ENCODE results near the gene PNPO.

The PNPO gene

DNA sequence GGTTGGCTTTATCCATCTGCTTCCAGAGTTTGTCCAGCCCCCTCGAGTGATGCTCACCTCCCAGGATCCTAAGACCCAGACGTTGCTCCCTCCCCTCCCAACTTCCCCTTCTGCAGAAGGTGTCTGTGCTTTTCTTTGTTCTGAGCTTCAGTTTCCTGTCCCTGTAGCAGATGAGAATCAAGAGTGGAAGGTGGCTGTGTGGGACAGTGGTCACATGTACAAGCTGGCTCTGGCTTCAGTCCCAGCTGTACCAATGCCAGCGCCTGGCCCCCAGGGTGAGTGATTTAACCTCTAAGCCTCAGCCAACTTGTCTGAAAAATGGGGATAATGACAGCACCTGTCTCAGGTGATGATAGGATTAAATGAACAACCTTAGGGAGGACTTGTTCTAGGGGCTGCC, 8.6 kb downstream of the PNPO start:
- no peak for DNase-seq (ENCODE audit: low spot score)

DNA sequence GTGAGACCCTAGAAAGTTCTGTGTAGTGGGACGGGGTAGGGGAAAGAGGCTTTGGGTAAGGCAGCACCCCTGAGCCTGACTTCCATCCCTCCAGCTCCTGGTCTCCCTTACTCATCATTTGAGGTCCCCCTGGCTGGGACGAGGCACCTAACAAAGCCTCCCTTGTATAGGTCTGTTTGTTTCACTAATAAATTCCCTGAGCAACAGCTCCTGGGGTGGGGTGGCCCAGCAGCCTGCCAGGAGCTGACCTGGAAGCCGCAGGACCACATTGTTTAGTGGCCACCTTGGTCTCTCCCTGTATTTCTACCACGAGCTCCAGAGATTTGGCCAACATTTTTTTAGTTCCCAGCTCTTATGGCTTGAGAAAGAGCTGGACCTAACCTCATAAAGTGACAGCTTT, 9.1 kb downstream of the PNPO start:
- no peak for DNase-seq (ENCODE audit: low spot score)

DNA sequence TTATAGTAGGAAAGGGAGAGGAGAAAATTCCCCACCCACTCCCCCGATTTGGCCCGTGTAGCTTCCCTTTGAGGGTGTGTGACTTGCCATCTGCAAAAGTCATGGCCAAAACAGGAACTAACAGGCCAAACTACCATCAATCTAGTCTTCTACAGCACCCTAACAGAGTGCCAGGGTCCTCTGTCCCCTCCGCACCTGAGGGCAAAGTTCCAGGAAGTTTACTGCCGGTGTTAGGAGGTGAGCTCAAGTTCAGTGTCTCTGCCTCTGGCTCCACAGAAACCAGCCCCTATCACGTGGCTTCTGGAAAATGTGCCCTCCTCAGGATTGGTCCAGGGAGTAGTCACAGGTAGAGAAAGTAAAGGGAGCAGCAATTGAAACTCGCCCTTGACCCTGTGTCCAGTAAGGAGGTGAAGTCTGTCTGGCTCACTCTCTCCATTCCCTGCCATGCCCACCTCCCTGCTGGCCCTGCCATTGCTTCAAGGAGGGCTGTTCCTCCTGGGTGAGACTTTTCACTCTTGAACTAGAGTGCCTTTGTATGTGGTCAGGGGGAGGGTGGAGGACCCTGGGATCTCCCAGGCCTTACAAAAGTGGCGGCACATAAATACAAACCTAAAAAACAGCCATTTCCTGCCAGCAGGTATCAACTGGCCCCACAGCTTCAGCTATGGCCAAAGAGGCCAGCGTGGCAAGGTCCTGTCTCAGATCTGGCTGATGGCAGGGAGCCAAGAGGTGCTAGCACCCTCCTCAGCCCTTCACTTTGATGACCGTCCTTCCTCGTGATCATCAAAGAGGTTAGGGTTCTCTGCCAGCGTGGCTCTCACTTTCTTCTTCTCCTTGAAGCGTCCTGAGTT, 11.0 kb downstream of the PNPO start:
- DNase-seq (ENCODE audit: low spot score): no peak

DNA sequence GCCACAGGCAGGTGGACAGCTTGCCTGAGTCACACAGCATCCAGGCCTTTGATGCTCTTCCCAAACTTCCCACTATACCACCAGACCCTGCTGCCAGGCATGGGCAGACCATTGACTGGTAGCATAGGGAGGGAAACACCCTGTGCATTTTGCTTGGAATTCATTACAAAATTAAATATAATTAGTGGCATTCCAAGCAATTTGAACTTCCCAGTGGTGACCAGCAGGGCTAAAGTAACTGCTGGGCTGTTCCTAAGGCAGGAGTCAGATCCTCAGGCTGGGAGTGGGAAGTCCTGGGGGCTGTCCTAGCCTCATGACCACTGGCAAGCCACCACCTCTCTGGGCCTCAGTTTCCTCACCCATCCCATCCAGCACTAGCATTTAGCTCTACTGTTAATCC, 12.5 kb downstream of the PNPO start:
- no peak for DNase-seq (ENCODE audit: low spot score)

DNA sequence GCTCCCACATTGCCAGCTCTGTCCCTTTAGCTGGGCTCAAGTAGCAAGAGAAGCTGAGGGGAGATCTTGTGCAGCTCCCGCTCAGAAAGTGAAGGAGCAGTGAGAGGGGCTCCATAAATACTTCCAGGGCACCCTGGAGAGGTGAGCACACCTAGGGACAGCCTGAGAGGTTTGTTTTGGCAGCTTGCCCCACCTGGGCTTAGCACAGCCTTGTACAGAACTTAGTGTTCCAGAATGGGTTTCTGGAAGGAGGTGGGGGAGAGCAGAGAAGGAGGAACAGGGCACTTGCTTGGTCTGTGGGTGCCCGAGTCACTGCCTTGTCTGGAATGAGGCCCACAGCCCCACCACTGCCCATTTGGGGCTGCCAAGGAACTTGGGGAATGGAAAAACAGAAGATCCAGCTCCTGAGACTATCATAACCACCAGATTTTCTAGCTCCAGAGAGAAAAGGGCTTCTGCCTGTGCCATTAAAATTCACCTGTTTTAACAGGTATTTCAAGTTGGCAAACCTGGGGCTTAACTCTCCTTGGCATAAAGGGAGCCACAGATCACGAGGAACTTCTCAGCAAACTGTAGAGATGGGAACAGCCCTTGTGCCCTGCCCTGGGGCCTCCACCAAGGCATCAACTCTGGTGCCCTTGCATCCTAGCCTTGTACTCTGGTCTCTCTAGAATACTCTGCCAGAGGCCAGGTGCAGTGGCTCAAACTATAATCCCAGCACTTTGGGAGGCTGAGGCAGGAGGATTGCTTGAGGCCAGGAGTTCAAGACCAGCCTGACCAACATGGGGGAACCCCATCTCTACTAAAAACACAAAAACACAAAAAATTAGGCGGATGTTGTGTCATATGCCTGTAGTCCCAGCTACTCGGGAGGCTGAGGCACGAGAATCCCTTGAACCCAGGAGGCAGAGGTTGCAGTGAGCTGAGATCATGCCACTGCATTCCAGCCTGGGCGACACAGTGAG, 14.4 kb downstream of the PNPO start:
- DNase-seq (ENCODE audit: low spot score): no peak

DNA sequence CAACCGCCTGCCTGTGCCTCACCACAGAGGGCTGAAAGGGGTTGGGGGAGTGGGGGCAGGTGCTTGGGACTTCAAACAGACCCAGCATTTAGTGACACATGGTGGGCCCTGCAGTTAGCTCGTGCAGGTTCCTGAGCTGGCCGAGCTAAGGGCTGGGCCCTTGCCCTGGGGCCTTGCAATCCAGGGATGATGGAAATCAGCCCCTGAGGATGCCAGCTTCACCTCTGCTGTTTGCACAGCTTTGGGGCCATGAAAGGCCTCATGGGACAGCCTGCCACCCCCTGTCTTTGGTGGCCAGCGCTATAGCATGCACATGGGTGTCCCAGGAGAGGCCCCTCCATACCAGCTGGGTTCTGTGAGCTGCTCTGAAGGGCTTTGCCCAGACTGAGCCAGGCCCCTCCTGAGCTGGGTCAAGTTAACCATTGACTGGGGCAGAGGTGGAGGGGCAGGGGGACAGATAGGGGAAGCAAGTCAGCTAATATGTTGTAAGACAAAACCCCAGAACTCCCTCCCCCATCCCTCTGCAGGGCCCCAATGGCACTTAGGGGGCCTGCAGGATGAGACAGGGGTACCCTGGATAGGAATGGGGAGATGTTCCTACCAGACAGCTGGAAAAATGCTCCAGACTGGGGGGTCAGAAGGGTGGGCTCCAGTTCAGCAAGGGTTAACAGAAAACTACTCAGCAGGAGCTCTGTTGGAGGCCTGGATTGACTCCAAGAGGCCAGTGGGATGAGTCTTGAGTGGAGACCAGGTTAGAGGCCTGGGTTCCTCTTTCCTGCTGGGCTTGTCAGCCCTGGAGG, 15.6 kb downstream of the PNPO start:
- no peak for DNase-seq (ENCODE audit: low spot score)

DNA sequence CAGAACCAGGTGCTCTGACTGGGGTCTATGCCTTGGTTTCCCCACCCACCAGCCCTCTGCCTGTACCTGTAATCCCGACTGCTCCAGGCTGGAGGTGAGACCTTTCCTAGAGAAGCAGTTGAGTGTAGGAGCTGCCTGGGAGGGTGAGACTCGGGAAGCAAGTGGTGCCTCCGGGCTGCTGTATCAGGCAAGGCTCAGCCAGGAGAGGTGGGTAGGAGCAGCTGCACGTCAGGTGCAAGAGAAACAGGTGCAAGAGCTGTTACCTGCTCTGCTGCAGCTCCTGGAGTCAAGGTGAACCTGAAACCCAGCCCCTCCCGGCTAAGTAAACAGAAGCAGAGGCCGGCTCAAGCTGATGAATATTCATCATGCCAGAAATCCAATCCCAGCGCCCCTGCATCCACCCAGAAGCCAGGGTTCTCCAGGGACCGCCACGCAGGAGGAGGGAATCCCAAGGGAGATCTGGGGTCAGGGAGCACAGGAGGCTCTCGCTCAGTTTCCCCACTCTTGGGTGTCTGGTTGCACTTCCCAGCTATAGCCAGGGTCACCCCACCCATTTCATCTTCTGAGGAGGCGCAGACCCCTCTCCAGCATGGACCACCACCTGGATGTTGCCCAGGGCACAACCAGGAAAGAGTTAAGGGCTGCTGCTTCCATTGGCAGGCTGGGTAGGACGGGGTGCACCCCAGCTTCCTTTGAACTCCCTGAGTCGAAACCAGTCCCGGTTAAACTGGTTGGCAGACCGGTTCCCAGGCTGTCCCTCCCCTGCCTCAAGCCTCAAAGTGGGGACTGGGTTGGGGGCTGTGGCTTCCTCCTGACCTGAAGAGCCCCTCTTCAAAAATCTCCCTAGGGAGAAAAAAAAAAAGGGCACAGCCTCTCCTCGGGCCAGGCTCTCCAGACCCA, 16.5 kb downstream of the PNPO start, which contains the start of gene PRR15L:
Gene PRR15L (minus strand): TSS at position 293 of the 900 bp plus-strand sequence. CDS start 4,649 bp downstream, outside the sequence.
- no peak for DNase-seq (ENCODE audit: low spot score)

DNA sequence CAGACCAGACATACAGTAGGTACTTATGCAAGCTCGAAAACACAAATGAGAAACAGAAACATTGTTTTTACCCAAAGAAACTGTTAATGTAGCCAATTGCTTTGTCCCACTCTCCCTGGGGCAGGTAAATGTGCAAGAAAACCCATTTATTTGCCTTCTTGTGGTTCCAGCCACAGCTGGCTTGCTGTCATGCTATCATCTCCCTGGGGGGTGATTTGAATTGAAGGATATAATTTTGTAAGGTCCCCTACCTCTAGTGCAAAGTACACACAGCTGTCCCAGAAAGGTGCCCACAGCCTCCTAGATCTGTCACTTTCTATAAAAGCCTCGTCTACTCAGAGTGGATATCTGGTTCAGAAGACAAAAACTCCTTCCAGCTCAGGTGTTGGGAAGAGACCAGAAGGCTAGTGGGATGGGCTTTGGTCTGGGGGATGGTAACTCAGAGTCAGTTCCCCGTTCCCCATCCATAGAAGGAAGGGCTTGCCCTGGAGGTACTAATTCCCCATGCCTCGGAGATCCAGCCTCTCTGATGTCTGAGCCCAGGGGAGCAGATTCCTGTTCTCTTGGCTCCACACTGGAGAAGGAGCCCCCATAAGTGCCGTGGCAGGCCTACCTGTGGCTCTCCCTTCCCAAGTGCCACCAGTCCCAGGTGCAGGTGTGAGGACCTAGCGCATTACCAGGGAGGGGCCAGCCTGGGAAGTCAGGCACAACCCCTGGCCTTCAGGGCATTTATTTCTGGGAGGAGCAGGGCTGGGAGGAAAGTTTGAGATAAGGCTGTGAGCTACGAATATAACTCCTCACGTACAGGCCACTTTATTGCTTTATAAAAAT, 18.7 kb downstream of the PNPO start:
- DNase-seq (ENCODE audit: low spot score): no peak

DNA sequence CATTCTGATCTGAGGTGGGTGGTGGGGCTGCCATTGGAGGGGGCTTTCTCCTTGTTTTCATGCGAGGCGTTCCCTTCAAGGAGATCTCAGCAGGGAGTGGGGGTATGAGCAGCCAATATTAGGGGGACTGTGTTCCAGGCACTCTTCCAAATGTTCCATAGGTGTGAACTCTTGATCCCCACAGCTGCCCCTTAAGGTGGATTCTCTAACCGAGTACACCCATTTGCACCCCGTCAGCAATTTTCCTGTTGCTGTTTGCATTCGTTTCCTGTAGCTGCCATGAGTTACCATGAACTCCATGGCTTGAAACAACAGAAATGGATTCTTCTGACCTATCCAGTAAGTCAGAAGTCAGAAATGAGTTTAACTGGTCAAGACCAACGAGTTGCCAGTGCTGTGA, 20.0 kb downstream of the PNPO start:
- DNase-seq (ENCODE audit: low spot score): no peak

DNA sequence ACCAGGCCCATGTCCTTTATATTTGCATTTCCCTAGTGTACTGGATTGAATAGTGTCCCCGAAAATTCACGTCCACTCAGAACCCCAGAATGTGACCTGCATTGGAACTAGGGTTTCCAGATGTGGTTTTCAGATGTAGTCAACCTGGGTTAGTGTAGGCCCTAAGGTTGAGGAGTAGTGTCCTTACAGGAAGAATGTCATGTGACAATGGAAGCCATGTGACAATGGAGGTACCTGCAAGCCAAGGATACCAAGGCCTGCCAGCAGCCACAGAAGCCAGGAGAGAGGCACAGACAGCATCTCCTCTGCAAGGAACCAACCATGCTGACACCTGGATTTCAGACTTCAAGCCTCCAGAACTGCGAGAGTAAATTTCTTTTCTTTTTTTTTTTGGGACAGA, 21.5 kb downstream of the PNPO start:
- DNase-seq (ENCODE audit: low spot score): no peak

DNA sequence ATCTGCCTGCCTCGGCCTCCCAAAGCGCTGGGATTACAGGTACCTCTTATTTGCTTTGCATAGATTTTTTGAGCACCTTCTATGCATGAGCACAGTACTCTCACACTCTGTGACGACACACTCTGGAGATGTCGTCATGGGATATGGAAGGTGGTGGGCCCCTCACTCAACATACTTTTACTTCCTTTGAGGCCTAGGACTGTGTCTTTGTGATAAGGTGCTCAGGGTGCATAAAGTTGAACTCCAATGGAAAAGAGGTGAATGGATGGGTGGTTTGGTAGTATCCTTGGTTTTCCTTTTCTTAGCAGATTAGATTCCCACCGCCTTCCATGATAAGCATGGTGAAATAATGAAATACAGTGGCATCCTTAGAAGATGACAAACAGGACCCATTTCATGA, 23.5 kb downstream of the PNPO start:
- no peak for DNase-seq (ENCODE audit: low spot score)

DNA sequence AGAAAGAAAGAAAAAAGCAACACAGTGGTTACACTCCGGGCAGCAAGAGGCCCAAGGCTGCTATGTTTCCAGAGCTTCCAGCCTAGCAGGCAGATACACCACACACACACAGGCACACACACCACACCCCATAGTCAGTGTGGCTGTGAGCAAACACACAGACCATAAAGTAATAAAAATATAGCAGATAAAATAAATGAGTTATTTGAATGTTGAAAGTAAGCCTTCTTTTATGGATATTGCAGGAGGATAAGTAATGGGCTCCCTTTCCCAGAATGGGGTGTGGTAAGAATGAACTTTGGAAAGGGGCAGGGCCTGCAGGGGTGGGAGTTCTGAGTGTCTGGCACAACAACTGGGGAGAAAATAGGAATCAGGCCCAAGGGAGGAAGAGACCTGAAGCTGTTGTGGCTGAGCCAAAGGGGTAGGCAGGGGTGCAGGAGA, 24.7 kb downstream of the PNPO start:
- no peak for DNase-seq (ENCODE audit: low spot score)

DNA sequence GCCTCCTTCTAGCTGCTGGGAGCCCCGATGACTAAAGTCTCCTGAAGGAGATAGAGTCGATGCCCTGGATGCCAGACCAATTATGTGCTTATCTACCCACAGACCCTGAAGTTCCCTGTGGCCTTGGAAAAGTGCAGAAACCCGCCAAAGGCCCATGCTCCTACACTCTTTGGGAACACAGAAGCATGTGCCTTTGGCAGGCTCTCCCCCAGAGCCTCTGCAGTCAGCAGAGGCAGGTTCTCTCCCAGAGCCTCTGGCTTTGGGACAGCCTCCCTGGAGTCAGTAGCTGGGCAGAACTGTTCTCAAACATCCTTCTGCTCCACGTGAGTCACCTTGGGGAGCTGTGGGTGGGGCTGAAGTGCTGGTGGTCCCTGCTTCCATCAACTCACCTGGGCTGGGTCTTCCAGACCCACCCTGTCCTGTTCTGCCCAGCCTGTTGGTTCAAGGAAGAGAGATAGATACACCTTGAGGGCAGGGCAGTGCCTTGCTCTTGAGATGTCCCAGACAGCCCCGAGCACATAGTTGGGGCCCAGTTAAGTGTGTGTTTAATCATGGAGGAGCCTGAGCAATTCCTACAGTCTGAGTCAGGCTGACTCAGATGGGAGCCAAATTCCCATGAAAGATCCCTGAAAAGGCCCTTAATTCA, 26.4 kb downstream of the PNPO start:
- no peak for DNase-seq (ENCODE audit: low spot score)

DNA sequence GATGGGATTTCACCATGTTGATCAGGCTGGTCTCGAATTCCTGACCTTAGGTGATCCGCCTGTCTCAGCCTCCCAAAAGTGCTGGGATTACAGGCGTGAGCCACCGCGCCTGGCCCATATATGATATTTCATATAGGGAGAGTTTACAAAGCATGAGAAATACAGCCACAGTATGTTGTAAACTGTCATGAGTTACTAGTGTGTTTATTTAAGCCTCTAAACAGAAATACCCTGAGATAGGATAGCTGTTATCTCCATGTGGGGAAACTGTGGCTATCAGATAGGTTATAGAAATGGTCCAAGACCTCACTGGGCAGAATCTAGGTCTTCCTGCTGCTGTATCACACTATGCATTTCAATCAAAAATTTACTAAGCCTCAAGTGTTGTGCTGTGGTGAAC, 27.5 kb downstream of the PNPO start:
- DNase-seq (ENCODE audit: low spot score): no peak

DNA sequence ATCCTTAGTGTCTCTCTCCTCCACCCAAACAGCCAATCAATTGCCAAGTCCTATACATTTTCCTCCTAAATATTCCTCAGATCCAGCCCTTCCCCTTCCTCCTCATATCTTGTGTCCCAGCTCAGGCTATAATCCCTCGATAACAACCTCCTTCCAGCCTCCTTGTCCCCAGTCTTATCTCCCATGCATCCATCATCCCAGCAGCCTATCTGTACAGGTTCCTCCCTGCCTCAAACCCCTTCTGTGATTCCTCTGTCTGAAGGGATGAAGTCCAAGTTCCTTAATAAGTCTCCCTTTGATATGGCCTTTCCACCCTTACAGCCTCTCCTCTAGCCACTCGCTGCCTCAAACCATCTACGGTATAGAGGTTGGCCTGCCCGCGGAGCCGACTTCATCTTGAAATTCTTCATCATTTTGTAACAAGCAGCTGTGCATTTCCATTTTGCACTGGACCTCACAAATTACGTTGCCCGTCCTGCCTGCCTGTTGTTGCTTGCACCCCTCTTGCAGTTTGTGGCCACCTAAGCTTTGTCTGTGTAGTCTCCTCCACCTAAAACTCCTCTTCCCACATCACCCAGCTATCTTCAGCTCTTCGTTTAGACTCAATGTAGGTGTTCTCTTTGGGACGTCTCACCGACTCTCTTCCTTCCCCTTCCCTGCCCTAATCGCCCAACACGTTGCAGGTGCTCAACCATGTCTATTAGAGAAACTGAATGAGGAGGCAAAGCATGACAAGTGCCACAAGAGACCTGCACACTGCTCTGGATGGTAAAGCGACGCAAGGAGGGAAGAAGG, 28.8 kb downstream of the PNPO start:
- DNase-seq (ENCODE audit: low spot score): no peak

DNA sequence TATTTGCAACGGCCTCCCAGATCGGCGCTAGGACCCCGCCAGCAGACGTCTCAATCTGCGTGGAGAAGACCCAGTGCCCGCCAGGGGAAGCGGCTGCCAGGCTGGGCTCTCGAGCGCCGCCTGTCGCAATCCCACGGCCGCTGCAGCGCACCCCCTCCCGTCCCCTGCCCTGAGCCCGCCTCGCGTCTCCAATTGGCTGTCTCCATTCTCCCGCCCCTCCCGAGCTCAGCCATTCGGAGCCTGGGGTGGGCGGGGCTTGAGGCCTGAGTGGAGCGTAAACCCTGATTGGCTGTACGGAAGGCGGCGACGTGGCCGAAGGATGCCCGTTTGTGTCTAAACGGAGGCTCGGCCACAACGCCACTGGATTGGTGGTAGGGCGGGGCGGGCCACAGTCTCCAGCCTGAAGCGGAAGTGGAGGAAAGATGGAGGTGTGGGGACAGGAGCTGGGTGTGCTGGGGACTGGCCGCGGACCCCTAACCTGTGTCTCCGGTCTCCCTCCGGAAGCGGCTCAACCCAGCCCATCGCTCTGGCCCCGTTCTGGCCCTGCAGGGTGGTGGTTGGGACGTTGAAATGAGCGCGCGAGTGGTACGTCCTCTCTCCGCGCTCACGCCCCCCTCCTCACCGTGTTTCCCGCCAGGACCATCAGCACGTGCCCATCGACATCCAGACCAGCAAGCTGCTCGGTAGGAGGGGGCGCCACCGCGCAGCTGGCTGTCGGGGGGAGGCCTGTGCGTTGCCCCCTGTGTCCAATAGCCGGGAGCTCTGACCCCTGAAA, 29.5 kb downstream of the PNPO start, which contains the start of gene CDK5RAP3:
Gene CDK5RAP3 (plus strand): TSS at position 389 of the 775 bp plus-strand sequence. CDS start 34 bp downstream, at position 423.
- peak; percentile 99 for DNase-seq (ENCODE audit: low spot score)

DNA sequence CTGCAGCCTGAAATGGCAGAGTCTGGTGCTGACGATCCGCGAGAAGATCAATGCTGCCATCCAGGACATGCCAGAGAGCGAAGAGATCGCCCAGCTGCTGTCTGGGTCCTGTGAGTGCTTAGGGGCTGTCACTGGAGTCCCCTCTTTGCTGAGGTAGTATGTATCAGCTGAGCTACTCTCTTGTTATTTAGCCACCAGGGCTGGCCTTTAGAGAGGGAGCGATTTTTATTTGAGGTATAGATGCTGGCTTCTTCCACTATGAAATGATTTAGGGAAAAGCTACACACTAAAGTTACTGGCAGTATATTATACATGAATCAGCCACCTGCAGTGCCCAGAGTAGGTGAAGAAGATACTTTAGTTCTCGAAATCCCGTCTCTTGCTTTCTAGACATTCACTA, 32.2 kb downstream of the PNPO start:
- DNase-seq (ENCODE audit: low spot score): no peak
